ENCODE results near the gene FAM210B.
A peak's percentile ranks its signal among the peaks of the same experiment; 100 is the strongest.
"Not testable (repeated sequence)": the region's sequence is repeated elsewhere in the genome, so short reads cannot be mapped to it uniquely, and the experiment has no call there.

The FAM210B gene

GRCh38 chr20:56328861-56329260 lies 29.9 kb upstream of the FAM210B start:
- Histone ChIP-seq H3K27ac (ENCODE audit: insufficient read depth in 1 of 2, low read depth in 1 of 2, low read length in 2 of 2, poor library complexity in 1 of 2, severe bottlenecking in 2 of 2) (no peak overlapping the region), H3K4me1 (ENCODE audit: control extremely low read depth in 1 of 4, control insufficient read depth in 4 of 4, insufficient read depth in 4 of 4, low read length in 3 of 4) (no peaks in the 10 kb centered on the region), H3K9me3 (ENCODE audit: control extremely low read depth in 1 of 5, control insufficient read depth in 4 of 5, insufficient read depth in 2 of 5, low read depth in 1 of 5, low read length in 4 of 5) (peaks cover 0 to 5% (median 0%) of the 10 kb centered on the region in 5 experiments), H3K27me3 (replicated peaks in 2 of 5; ENCODE audit: control insufficient read depth in 4 of 5, insufficient read depth in 5 of 5, low read length in 4 of 5) (peaks cover 0 to 7% (median 0%) of the 10 kb centered on the region in 5 experiments), H3K4me3 (ENCODE audit: control insufficient read depth in 1 of 7, extremely low read depth in 1 of 7, insufficient read depth in 4 of 7, low read depth in 2 of 7, low read length in 6 of 7) (no peak overlapping the region), H3K36me3 (ENCODE audit: control insufficient read depth in 4 of 4, insufficient read depth in 4 of 4, low read length in 3 of 4) (no peaks in the 10 kb centered on the region)
- WGBS (ENCODE audit: insufficient coverage) = 50% methylated on average over 5 of the region's 5 CpGs
- POLR2A ChIA-PET = no interaction called here
- CTCF ChIA-PET = no interaction called here
- DNase-seq = peak; percentile 9 to 44 (median 42)

GRCh38 chr20:56336709-56337108 lies 22.1 kb upstream of the FAM210B start:
- H3K4me3 ChIP-seq (ENCODE audit: control insufficient read depth in 1 of 7, extremely low read depth in 1 of 7, insufficient read depth in 4 of 7, low read depth in 2 of 7, low read length in 6 of 7); H3K27ac ChIP-seq (ENCODE audit: insufficient read depth in 1 of 2, low read depth in 1 of 2, low read length in 2 of 2, poor library complexity in 1 of 2, severe bottlenecking in 2 of 2); POLR2A ChIA-PET; H3K27me3 ChIP-seq (replicated peaks in 2 of 5; ENCODE audit: control insufficient read depth in 4 of 5, insufficient read depth in 5 of 5, low read length in 4 of 5); H3K9me3 ChIP-seq (ENCODE audit: control extremely low read depth in 1 of 5, control insufficient read depth in 4 of 5, insufficient read depth in 2 of 5, low read depth in 1 of 5, low read length in 4 of 5); DNase-seq; H3K4me1 ChIP-seq (ENCODE audit: control extremely low read depth in 1 of 4, control insufficient read depth in 4 of 4, insufficient read depth in 4 of 4, low read length in 3 of 4); H3K36me3 ChIP-seq (ENCODE audit: control insufficient read depth in 4 of 4, insufficient read depth in 4 of 4, low read length in 3 of 4): not testable (repeated sequence)
- CTCF ChIA-PET = interaction anchor here (1.8 kb wide), 1 partner anchor 88 kb away, joined by 4 read pairs; the partner anchor contains the start of gene MC3R
- 82% methylated on average over 7 of the region's 8 CpGs for WGBS (ENCODE audit: insufficient coverage)

- Histone ChIP-seq H3K36me3 (ENCODE audit: control insufficient read depth in 4 of 4, insufficient read depth in 4 of 4, low read length in 3 of 4) (no peaks in the 10 kb centered on the region), H3K27ac (ENCODE audit: insufficient read depth in 1 of 2, low read depth in 1 of 2, low read length in 2 of 2, poor library complexity in 1 of 2, severe bottlenecking in 2 of 2) (no peak overlapping the region), H3K27me3 (replicated peaks in 2 of 5; ENCODE audit: control insufficient read depth in 4 of 5, insufficient read depth in 5 of 5, low read length in 4 of 5) (peaks cover 13 to 53% (median 26%) of the 10 kb centered on the region in 5 experiments), H3K9me3 (ENCODE audit: control extremely low read depth in 1 of 5, control insufficient read depth in 4 of 5, insufficient read depth in 2 of 5, low read depth in 1 of 5, low read length in 4 of 5) (no peaks in the 10 kb centered on the region), H3K4me3 (ENCODE audit: control insufficient read depth in 1 of 7, extremely low read depth in 1 of 7, insufficient read depth in 4 of 7, low read depth in 2 of 7, low read length in 6 of 7) (no peak overlapping the region), H3K4me1 (ENCODE audit: control extremely low read depth in 1 of 4, control insufficient read depth in 4 of 4, insufficient read depth in 4 of 4, low read length in 3 of 4) (peaks cover 0 to 6% (median 1%) of the 10 kb centered on the region in 4 experiments)
- 97% methylated on average over 3 of the region's 3 CpGs for WGBS (ENCODE audit: insufficient coverage)
- no peak for DNase-seq
- ChIA-PET CTCF (interaction anchor here (0.7 to 1.7 kb wide), 4 partner anchors 11 to 140 kb away, joined by 3 to 8 read pairs (median 5); no protein-coding TSS in a partner anchor), POLR2A (no interaction called here)
These were observed 16.0 kb upstream of the FAM210B start for GRCh38 chr20:56342783-56343182.

- POLR2A ChIA-PET = no interaction called here
- peak overlapping the region in 2 of 7 experiments; percentile 26 to 46 for H3K4me3 ChIP-seq (ENCODE audit: control insufficient read depth in 1 of 7, extremely low read depth in 1 of 7, insufficient read depth in 4 of 7, low read depth in 2 of 7, low read length in 6 of 7)
- no peak overlapping the region for H3K27ac ChIP-seq (ENCODE audit: insufficient read depth in 1 of 2, low read depth in 1 of 2, low read length in 2 of 2, poor library complexity in 1 of 2, severe bottlenecking in 2 of 2)
- no peaks in the 10 kb centered on the region for H3K36me3 ChIP-seq (ENCODE audit: control insufficient read depth in 4 of 4, insufficient read depth in 4 of 4, low read length in 3 of 4)
- DNase-seq = peak; percentile 49 to 70 (median 70)
- H3K27me3 ChIP-seq (replicated peaks in 2 of 5; ENCODE audit: control insufficient read depth in 4 of 5, insufficient read depth in 5 of 5, low read length in 4 of 5) = peaks cover 16 to 61% (median 33%) of the 10 kb centered on the region in 5 experiments
- peaks cover 0 to 6% (median 1%) of the 10 kb centered on the region in 4 experiments for H3K4me1 ChIP-seq (ENCODE audit: control extremely low read depth in 1 of 4, control insufficient read depth in 4 of 4, insufficient read depth in 4 of 4, low read length in 3 of 4)
- H3K9me3 ChIP-seq (ENCODE audit: control extremely low read depth in 1 of 5, control insufficient read depth in 4 of 5, insufficient read depth in 2 of 5, low read depth in 1 of 5, low read length in 4 of 5) = no peaks in the 10 kb centered on the region
- CTCF ChIA-PET = interaction anchor here (0.7 to 1.9 kb wide), 9 partner anchors 10 to 149 kb away, joined by 3 to 8 read pairs (median 4); no protein-coding TSS in a partner anchor
- 3% methylated on average over 33 of the region's 41 CpGs for WGBS (ENCODE audit: insufficient coverage)
These were observed 14.9 kb upstream of the FAM210B start for GRCh38 chr20:56343861-56344381.

GRCh38 chr20:56345911-56346310 lies 12.9 kb upstream of the FAM210B start:
- Histone ChIP-seq H3K27me3 (replicated peaks in 2 of 5; ENCODE audit: control insufficient read depth in 4 of 5, insufficient read depth in 5 of 5, low read length in 4 of 5) (peaks cover 16 to 64% (median 42%) of the 10 kb centered on the region in 5 experiments), H3K36me3 (ENCODE audit: control insufficient read depth in 4 of 4, insufficient read depth in 4 of 4, low read length in 3 of 4) (no peaks in the 10 kb centered on the region), H3K9me3 (ENCODE audit: control extremely low read depth in 1 of 5, control insufficient read depth in 4 of 5, insufficient read depth in 2 of 5, low read depth in 1 of 5, low read length in 4 of 5) (no peaks in the 10 kb centered on the region), H3K4me3 (ENCODE audit: control insufficient read depth in 1 of 7, extremely low read depth in 1 of 7, insufficient read depth in 4 of 7, low read depth in 2 of 7, low read length in 6 of 7) (no peak overlapping the region), H3K27ac (ENCODE audit: insufficient read depth in 1 of 2, low read depth in 1 of 2, low read length in 2 of 2, poor library complexity in 1 of 2, severe bottlenecking in 2 of 2) (no peak overlapping the region), H3K4me1 (ENCODE audit: control extremely low read depth in 1 of 4, control insufficient read depth in 4 of 4, insufficient read depth in 4 of 4, low read length in 3 of 4) (peaks cover 0 to 6% (median 1%) of the 10 kb centered on the region in 4 experiments)
- CTCF ChIA-PET = interaction anchor here (1.4 to 1.5 kb wide), 2 partner anchors 144 to 158 kb away, joined by 3 read pairs; no protein-coding TSS in a partner anchor
- POLR2A ChIA-PET = no interaction called here
- 97% methylated on average over 8 of the region's 8 CpGs for WGBS (ENCODE audit: insufficient coverage)
- DNase-seq = no peak

- H3K27me3 ChIP-seq (replicated peaks in 2 of 5; ENCODE audit: control insufficient read depth in 4 of 5, insufficient read depth in 5 of 5, low read length in 4 of 5) = peaks cover 13 to 57% (median 43%) of the 10 kb centered on the region in 5 experiments
- no peak for DNase-seq
- H3K4me1 ChIP-seq (ENCODE audit: control extremely low read depth in 1 of 4, control insufficient read depth in 4 of 4, insufficient read depth in 4 of 4, low read length in 3 of 4) = peaks cover 0 to 6% (median 1%) of the 10 kb centered on the region in 4 experiments
- H3K36me3 ChIP-seq (ENCODE audit: control insufficient read depth in 4 of 4, insufficient read depth in 4 of 4, low read length in 3 of 4) = no peaks in the 10 kb centered on the region
- no peaks in the 10 kb centered on the region for H3K9me3 ChIP-seq (ENCODE audit: control extremely low read depth in 1 of 5, control insufficient read depth in 4 of 5, insufficient read depth in 2 of 5, low read depth in 1 of 5, low read length in 4 of 5)
- ChIA-PET CTCF (no interaction called here), POLR2A (no interaction called here)
- 54% methylated on average over 10 of the region's 13 CpGs for WGBS (ENCODE audit: insufficient coverage)
- no peak overlapping the region for H3K27ac ChIP-seq (ENCODE audit: insufficient read depth in 1 of 2, low read depth in 1 of 2, low read length in 2 of 2, poor library complexity in 1 of 2, severe bottlenecking in 2 of 2)
- H3K4me3 ChIP-seq (ENCODE audit: control insufficient read depth in 1 of 7, extremely low read depth in 1 of 7, insufficient read depth in 4 of 7, low read depth in 2 of 7, low read length in 6 of 7) = no peak overlapping the region
These were observed 11.0 kb upstream of the FAM210B start for GRCh38 chr20:56347628-56348304.

GRCh38 chr20:56348305-56348693 lies 10.5 kb upstream of the FAM210B start:
- Histone ChIP-seq H3K27ac (ENCODE audit: insufficient read depth in 1 of 2, low read depth in 1 of 2, low read length in 2 of 2, poor library complexity in 1 of 2, severe bottlenecking in 2 of 2) (no peak overlapping the region), H3K36me3 (ENCODE audit: control insufficient read depth in 4 of 4, insufficient read depth in 4 of 4, low read length in 3 of 4) (no peaks in the 10 kb centered on the region), H3K4me1 (ENCODE audit: control extremely low read depth in 1 of 4, control insufficient read depth in 4 of 4, insufficient read depth in 4 of 4, low read length in 3 of 4) (peaks cover 0 to 6% (median 1%) of the 10 kb centered on the region in 4 experiments), H3K4me3 (ENCODE audit: control insufficient read depth in 1 of 7, extremely low read depth in 1 of 7, insufficient read depth in 4 of 7, low read depth in 2 of 7, low read length in 6 of 7) (no peak overlapping the region), H3K9me3 (ENCODE audit: control extremely low read depth in 1 of 5, control insufficient read depth in 4 of 5, insufficient read depth in 2 of 5, low read depth in 1 of 5, low read length in 4 of 5) (no peaks in the 10 kb centered on the region), H3K27me3 (replicated peaks in 2 of 5; ENCODE audit: control insufficient read depth in 4 of 5, insufficient read depth in 5 of 5, low read length in 4 of 5) (peaks cover 9 to 52% (median 38%) of the 10 kb centered on the region in 5 experiments)
- ChIA-PET POLR2A (interaction anchor here (0.7 kb wide), 1 partner anchor 1677 kb away, joined by 3 read pairs; no protein-coding TSS in a partner anchor), CTCF (no interaction called here)
- 37% methylated on average over 4 of the region's 5 CpGs for whole genome bisulfite sequencing (ENCODE audit: insufficient coverage)
- no peak for DNase-seq

Data from common myeloid progenitor, CD34-positive (primary cell).